ENCODE results near the gene TOE1.

TOE1 gene

GRCh38 chr1:45326627-45327623 lies 13.0 kb upstream of the TOE1 start, which contains the start of gene HPDL:
TSS of gene HPDL (plus strand) at chr1:45326895. CDS start at chr1:45327149, 254 bp downstream.
- peak; percentile 60 for DNase-seq

GRCh38 chr1:45327644-45328515 lies 12.1 kb upstream of the TOE1 start:
- DNase-seq: peak; percentile 19

DNA sequence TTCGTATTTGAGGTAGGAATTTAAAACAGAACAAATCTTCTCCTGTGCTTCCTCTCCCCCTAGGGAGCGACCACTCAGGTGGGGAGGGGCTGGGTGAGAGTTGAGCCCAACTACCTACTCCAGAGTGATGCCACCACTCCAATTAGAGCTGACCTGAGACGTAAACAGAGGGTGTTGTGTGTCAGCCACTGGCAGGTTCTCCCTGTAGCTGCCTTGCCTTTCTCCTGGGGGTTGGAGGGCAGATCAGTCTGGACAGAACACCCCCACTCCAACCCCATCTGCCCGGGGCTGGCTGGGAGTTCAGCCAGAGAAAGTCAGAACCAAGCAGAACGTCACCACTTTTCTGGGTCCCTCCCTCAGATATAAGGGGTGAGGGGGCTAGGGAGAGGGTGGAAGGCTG lies 11.3 kb upstream of the TOE1 start:
- no peak for DNase-seq

GRCh38 chr1:45329445-45329844 lies 10.5 kb upstream of the TOE1 start:
- no peak for DNase-seq

- no peak for DNase-seq
Measured at GRCh38 chr1:45331436-45332345, 8.3 kb upstream of the TOE1 start.

DNA sequence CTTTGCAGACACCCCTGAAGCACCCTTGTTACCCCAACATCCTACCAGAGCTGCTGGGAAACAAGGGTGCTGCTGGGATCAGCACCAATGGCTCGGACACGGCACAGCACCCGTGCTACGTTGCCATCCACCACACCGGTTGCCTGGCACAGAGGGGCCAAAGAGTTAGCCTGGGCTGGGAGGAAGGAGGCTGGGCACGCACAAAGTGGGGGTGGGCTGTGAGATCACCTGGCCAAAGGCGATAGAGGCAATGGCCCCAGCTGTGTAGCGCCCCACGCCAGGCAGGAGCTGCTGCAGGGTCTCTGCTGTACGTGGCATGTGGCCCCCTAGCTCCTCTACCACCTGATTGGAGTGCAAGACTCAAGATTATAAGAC lies 7.6 kb upstream of the TOE1 start:
- DNase-seq: no peak

DNA sequence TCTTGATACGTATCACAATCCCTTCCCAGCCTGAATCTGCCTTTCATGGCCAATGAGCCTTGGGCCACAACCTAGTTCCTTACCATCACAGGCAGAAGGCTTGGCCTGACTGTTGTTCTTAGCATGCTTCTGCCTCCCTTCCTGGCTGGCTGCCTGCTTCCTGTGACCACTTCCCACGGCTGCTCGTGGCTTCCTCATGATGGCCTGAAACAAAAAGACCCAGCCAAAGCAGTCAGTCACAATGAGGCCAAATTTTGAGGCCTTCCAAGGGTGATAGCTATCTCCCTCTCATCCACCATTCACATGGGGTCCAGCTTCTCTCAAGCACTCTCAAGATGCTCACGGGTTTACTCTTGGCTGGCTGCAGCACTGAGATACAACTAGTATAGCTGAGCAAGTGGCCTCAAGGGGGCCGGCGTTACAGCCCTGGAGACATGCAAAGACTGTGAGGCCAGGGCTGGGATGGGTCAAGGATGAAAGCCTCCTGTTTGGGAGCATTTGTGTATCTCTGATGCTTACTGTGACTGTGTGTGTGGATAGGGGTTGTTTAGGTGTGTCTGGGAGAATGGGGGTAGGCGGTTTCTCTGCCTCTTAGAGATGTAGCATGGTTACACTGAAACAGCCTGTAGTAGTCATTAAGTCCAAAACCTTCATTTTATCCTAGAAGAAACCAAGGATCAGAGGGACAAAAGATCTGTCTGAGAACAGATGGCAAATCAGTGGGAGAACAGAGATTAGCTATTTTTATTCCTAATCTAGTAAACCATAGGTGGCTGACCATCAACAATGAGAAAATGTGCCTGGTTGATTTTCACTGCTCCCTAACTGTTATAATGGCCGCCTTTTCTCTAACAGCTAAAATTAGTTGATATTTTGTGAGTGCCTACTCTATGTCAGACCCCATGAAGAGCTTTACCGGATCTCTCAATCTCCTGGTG lies 5.4 kb upstream of the TOE1 start:
- no peak for DNase-seq

DNA sequence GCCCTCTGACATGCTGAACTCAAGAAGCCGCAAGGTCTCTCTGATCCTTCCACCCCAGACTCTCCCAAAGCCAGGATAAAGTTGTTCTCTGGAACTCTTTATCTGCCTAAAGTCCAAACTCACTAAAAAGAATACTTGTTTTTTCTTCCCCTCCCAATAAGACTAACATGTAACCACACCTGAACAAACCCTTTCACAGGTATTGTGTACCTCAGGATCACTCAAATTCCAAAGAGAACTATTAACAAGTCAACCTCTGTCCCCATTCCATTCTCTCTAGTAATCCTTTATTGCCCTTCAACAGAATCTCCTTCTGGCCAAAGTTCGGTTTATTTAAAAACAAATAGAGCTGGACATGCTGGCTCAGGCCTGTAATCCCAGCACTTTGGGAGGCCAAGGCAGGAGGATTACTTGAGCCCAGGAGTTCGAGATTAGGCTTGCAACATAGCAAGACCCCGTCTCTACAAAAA lies 4.1 kb upstream of the TOE1 start:
- DNase-seq: no peak

GRCh38 chr1:45337630-45338325 lies 2.2 kb upstream of the TOE1 start:
- DNase-seq: no peak

- DNase-seq: no peak
Measured at GRCh38 chr1:45340816-45341466, 971 bp downstream of the TOE1 start.

- no peak for DNase-seq
Measured at GRCh38 chr1:45344499-45344898, 4.5 kb downstream of the TOE1 start.

GRCh38 chr1:45345014-45345413 lies 5.0 kb downstream of the TOE1 start:
- no peak for DNase-seq

GRCh38 chr1:45346473-45346872 lies 6.5 kb downstream of the TOE1 start:
- DNase-seq: no peak

- DNase-seq: no peak
Measured at GRCh38 chr1:45348020-45348419, 8.1 kb downstream of the TOE1 start.

- no peak for DNase-seq
Measured at GRCh38 chr1:45348609-45348965, 8.6 kb downstream of the TOE1 start.

- no peak for DNase-seq
Measured at GRCh38 chr1:45348966-45349677, 9.2 kb downstream of the TOE1 start.

GRCh38 chr1:45351508-45351907 lies 11.5 kb downstream of the TOE1 start:
- DNase-seq: no peak

GRCh38 chr1:45353685-45354084 lies 13.7 kb downstream of the TOE1 start:
- DNase-seq: no peak

DNA sequence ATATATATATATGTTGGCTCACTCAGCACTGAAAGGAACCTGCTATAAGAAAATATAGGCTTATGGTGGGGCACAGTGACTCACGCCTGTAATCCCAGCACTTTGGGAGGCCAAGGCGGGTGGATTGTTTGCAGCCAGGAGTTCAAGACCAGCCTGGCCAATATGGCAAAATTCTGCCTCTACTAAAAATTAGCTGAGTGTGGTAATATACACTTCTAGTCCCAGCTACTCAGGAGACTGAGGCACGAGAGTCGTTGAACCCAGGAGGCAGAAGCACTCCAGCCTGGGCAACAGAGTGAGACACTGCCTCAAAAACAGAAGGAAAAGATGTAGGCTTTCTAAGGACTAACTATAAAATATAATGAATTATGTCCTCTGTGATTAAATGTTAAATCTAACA lies 14.9 kb downstream of the TOE1 start:
- DNase-seq: no peak
